ENCODE data around the gene DSE.

The DSE gene

GRCh38 chr6:116386581-116387299, 16.0 kb downstream of the DSE start:
- DNase-seq (ENCODE audit: low read depth, low spot score), result no peak

DNA sequence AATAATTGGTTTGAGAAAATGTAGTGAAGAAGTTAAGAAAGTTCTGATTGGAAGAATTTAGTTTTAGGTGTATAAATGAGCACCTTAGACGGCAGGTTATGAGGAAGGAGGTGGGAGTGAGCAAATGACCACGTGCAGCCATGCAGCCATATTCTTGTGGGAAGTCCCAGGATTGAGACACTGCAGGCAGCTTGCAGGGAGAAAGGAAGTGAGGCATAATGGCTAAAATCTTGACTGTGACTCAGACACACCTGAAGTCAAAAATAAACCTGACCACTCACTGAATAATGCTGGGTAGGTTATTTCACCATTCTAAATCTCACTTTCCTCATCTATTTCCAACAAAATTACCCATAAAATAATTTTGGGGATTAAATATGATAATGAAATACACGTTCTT, 16.6 kb downstream of the DSE start:
- no peak for DNase-seq (ENCODE audit: low read depth, low spot score)

- DNase-seq (ENCODE audit: low read depth, low spot score), result no peak
Measured at GRCh38 chr6:116388924-116389323, 18.2 kb downstream of the DSE start.

- DNase-seq (ENCODE audit: low read depth, low spot score), result no peak
Measured at GRCh38 chr6:116389357-116389756, 18.6 kb downstream of the DSE start.

- no peak for DNase-seq (ENCODE audit: low read depth, low spot score)
Measured at GRCh38 chr6:116390581-116390980, 19.8 kb downstream of the DSE start.

DNA sequence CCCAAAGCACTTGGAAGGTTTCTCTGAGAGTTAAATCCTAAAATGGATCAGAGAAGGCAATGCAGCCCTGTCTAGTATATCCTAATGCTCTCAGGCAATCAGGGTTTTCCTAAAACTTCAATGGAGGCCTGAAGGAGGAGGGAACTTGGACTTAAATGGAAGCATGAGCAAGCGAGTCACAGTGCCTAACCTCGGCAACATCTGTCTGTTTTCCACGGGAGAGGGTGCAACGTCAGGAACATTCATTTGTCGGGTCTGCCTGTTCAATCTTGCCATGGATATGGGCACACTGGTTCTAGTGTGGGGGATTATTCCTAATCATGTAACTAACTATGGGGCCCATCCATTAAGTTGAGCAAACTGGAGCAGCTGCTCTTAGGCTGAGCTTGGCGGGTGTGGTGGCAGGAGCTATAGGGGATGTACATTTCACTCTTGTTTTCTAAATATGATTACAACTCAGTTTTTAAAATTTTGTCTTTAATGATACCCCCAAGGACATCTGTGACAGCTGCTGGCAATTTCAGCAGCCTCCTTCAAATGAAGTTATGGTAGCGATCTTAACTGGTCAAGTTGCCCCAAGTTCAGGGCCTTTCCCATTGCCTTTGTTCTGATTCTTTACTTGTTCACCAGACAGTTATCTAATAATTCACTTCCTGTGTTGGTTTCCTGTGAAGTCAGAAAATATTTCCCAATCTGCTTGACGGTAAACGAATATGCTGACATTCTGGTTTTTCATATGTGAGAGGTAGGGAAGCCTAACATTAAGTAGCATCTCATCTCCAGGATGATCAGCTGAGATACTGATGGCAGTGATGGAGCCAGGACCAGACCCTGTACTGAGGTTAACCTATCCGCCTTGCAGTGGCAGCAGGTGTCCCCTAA, 21.6 kb downstream of the DSE start:
- no peak for DNase-seq (ENCODE audit: low read depth, low spot score)

DNA sequence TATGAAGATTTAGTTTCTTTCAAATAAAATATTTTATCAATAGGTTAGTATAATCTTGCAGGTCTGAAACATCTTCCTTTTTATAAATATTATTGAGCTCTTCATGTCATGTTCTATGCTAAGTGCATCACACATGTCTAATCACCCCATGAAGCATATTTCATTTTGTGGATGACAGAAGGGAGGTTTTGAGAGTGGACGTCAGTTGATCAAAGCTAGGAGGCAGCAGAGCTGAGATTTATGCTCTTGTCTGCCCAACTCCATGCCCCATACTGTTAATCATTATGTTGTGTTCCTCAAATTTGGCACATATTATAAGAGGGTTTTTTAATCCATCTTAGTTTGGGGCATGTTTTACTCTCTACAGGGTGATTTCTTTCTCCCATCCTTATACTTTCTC, 22.7 kb downstream of the DSE start:
- no peak for DNase-seq (ENCODE audit: low read depth, low spot score)

- DNase-seq (ENCODE audit: low read depth, low spot score), result no peak
Measured at GRCh38 chr6:116395647-116396046, 24.9 kb downstream of the DSE start.

GRCh38 chr6:116396441-116396840, 25.7 kb downstream of the DSE start:
- no peak for DNase-seq (ENCODE audit: low read depth, low spot score)

- no peak for DNase-seq (ENCODE audit: low read depth, low spot score)
Measured at GRCh38 chr6:116397914-116398313, 27.2 kb downstream of the DSE start.

DNA sequence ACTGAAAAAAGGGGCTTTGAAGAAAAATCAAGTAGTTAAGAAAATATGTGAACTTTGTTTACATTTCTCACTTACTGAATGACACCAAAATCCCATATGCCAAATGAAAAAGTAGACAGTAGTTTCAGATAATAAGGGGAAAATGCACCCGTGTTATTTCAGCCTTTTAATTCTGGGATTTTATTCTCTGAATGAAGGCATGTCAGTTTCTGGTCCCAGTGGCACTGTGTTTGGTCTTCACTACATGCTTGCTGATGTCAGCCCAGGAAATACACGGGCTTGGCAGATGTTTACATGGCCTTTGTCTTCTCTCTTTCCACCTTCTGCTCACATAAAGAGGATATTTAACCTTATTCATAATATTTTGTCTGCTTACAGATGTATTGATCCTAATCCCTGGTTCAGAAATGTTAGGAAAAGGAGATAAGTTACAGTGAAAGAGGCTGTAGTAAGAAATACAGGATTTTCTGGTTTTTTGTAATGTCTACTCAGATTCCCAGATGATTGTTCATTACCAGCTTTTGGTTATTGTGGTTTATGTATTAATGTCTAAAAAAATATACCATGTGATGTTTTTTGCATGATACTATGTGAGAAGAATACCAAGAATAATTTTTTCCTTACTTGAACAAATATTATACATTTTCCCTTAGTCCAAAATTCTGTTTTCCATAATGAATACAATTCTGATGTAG, 27.7 kb downstream of the DSE start:
- no peak for DNase-seq (ENCODE audit: low read depth, low spot score)

GRCh38 chr6:116399287-116399686, 28.5 kb downstream of the DSE start:
- no peak for DNase-seq (ENCODE audit: low read depth, low spot score)

DNA sequence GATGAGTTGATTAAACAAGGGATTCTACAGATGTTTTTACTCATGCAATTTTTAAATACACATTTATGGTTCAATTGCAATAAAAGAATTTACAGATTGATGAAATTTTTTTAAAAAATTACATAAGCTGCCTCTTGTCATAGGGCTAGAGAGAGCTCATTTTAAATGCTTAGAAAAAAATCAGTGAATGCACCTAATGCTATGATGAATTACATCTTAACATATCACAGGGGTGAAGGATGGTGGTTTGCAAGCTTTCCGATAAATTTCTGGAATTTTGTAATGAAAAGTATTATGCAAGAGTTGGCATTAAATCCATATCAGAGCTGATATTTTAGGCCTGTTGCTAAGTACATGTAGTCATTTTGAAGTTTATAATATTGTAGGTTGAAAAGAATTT, 29.6 kb downstream of the DSE start:
- no peak for DNase-seq (ENCODE audit: low read depth, low spot score)

DNA sequence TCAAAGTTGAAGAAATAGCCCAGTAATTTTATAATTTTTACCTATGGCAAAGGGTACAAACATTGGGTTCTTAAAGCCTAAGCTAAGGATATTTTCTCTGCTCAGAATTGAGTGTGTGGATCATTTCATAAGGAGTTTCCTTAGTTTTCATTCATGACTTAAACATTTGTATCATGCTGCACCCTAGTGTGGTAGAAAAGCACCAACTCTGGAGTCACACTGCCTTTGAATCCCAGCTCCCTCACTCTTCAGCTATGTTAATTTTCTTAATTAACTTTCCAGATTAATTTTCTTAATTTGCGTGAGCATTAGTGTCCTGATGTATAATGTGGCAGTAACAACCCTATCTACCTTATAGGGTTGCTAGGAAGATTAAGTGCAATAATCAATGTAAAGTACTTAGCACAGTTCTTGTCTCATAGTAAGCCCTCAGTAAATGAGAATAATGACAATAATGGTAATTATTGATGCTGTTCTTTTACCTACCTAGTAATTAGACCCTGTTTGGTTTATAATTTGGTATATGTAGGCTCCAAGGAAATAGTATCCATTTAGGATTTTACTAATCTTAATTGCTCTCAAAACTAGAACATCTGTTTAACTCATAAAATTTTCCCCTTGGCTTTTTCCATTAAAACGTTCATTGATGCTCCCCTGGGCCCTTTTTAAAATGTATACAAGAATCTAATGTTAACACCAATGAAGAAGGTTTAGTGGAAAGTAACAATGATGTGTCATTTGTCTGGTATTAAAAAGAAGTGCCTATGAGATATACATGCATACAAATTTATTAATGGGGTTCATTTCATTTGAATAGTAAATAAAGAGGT, 31.6 kb downstream of the DSE start:
- DNase-seq (ENCODE audit: low read depth, low spot score), result no peak

GRCh38 chr6:116403205-116403604, 32.5 kb downstream of the DSE start:
- no peak for DNase-seq (ENCODE audit: low read depth, low spot score)

- DNase-seq (ENCODE audit: low read depth, low spot score), result no peak
Measured at GRCh38 chr6:116404696-116405095, 33.9 kb downstream of the DSE start.

GRCh38 chr6:116405138-116405537, 34.4 kb downstream of the DSE start:
- no peak for DNase-seq (ENCODE audit: low read depth, low spot score)

DNA sequence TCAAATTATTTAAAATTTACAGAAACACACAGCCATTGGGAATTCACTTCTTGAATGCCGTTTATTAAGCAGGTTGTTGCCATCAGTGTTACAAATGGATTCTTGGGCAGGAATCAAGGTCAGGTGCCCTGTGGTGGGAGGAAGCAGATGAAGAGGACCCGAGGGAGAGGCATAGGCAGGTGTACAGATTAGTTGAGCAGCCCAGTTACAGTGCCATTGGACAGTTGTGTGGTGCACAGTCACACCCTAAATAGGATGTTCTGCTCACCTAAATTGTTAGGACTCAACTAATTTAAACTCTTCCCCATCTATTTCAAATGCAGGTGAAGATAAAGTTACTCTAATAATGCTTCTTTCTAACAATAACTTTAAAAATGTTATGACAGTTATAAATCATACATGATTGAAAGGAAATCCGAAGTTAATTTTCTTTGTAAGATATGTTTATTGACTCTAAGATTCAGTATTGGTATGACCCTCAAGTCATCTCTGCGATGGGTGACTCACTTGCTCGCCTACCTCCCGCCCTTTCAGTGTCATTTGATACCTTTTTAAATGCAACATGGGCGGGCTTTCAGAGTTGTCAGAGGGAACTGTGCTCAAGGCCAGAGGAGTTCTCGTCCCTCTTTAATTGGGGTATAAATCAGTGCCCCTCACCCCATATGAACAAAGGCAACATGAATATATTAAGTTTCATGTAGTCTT, 35.1 kb downstream of the DSE start:
- DNase-seq (ENCODE audit: low read depth, low spot score), result no peak

- DNase-seq (ENCODE audit: low read depth, low spot score), result no peak
Measured at GRCh38 chr6:116406678-116407345, 36.1 kb downstream of the DSE start.

DNA sequence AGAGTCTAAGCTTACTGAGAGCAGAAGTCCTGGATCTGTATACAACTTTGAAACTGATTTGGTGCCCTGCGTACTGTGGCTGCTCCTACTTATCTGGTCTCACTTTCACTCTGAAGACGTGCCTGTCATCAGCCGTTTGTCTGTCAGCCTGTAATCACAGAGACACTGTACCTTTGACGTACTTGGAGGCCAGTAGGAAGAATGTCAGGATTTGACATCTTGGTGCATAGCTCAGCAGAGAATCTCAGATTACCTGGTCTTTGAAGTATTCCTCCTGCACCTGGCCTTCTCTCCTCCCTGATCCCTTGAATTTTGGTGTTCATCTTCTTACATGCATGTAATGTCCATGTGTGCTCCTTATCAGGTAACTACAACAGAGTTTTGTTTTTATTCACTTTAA, 37.7 kb downstream of the DSE start:
- DNase-seq (ENCODE audit: low read depth, low spot score), result no peak

All from activated naive CD8-positive, alpha-beta T cell treated with anti-CD3 and anti-CD28 coated beads, Interleukin-2, amount 50 U/mL, for 16 hours (primary cell).